H1 (cell line): ENCODE measurements around the gene CDK19. TPM values are rescaled to one million over a fixed set of nuclear protein-coding genes. Genes with fewer than 3 reads are reported as not detected.

Experiments used
- CTCF ChIA-PET: fragments of 300-600 bp; sonication (Branson Sonifier 250); formaldehyde crosslinking; loops from one replicate; lab custom pipeline; 2021; ENCODE audit not compliant: partially characterized antibody; lab: Charles Lee
- POLR2A ChIA-PET: fragments of 300-600 bp; sonication (Branson Sonifier 250); formaldehyde crosslinking; loops from one replicate; lab custom pipeline; 2021; ENCODE audit warnings: inconsistent platforms; ENCODE audit not compliant: partially characterized antibody; lab: Charles Lee
- DNase-seq, 2 experiments: peaks; one replicate each; pipeline versions ENCODE4 v3.0.0 to v3.0.0-alpha.2; 2010 to 2022; ENCODE audit warnings: low spot score in 2 of 2, low read depth in 1 of 2, mixed read lengths in 1 of 2
- FAIRE-seq: peaks from 2 replicates; lab custom pipeline; 2011; peaks lifted over from hg19 to GRCh38; lab: Jason Lieb, UNC
- H2AFZ ChIP-seq: 2 replicates; pipeline ENCODE4 v1.8.1; 2012; ENCODE audit warnings: low read length, inconsistent platforms
- H2AK5ac ChIP-seq: 2 replicates; pipeline ENCODE4 v1.6.1; 2013; ENCODE audit warnings: low read depth, low read length
- H2BK120ac ChIP-seq: replicated peaks from 2 replicates; pipeline ENCODE3; 2013; ENCODE audit warnings: low read depth, low read length, inconsistent platforms
- H2BK12ac ChIP-seq: 2 replicates; pipeline ENCODE4 v1.6.1; 2013; ENCODE audit warnings: low read depth, low read length
- H2BK15ac ChIP-seq: 2 replicates; pipeline ENCODE4 v1.6.1; 2013; ENCODE audit warnings: low read length
- H2BK20ac ChIP-seq: 2 replicates; pipeline ENCODE4 v1.6.1; 2013; ENCODE audit warnings: low read length
- H2BK5ac ChIP-seq: 2 replicates; pipeline ENCODE4 v1.6.1; 2013; ENCODE audit warnings: low read depth, low read length
- H3K14ac ChIP-seq: 2 replicates; pipeline ENCODE4 v1.6.1; 2013; ENCODE audit warnings: inconsistent platforms; ENCODE audit not compliant: insufficient read length
- H3K18ac ChIP-seq: 2 replicates; pipeline ENCODE4 v1.6.1; 2013; ENCODE audit warnings: low read length; ENCODE audit errors: extremely low read depth
- H3K23ac ChIP-seq: 2 replicates; pipeline ENCODE4 v1.6.1; 2013; ENCODE audit warnings: inconsistent platforms; ENCODE audit not compliant: insufficient read length
- H3K23me2 ChIP-seq: 2 replicates; pipeline ENCODE4 v1.6.1; 2013; ENCODE audit warnings: low read depth, low read length
- H3K27ac ChIP-seq: 2 replicates; pipeline ENCODE4 v1.6.1; 2011; ENCODE audit warnings: low read depth, low read length, inconsistent platforms
- H3K27me3 ChIP-seq, 4 experiments: replicated peaks in 1 of 4; 1 replicate in 1 of 4; 2 replicates in 3 of 4; pipeline versions ENCODE4 v1.6.1 to v1.8.1; 2011 to 2013; ENCODE audit warnings: low read length in 3 of 4, mild to moderate bottlenecking in 3 of 4, inconsistent platforms in 2 of 4, mixed read lengths in 2 of 4, moderate library complexity in 1 of 4; ENCODE audit not compliant: control insufficient read depth in 3 of 4, insufficient read depth in 3 of 4; ENCODE audit errors: extremely low read depth in 1 of 4
- H3K36me3 ChIP-seq, 4 experiments: 2 replicates each; pipeline versions ENCODE4 v1.6.1 to v1.8.1; 2011 to 2013; ENCODE audit warnings: mild to moderate bottlenecking in 4 of 4, low read length in 3 of 4, moderate library complexity in 2 of 4, control low read depth in 1 of 4, inconsistent platforms in 1 of 4; ENCODE audit not compliant: insufficient read depth in 4 of 4, control insufficient read depth in 2 of 4
- H3K4ac ChIP-seq: replicated peaks from 2 replicates; pipeline ENCODE3; 2013; ENCODE audit warnings: low read length, low read depth, mixed read lengths, inconsistent platforms; ENCODE audit not compliant: insufficient read length
- H3K4me1 ChIP-seq, 4 experiments: replicated peaks in 1 of 4; 1 replicate in 1 of 4; 2 replicates in 3 of 4; pipeline versions ENCODE4 v1.6.1 to v1.8.1; 2011 to 2013; ENCODE audit warnings: low read length in 3 of 4, inconsistent platforms in 2 of 4, mixed read lengths in 1 of 4; ENCODE audit not compliant: insufficient read depth in 4 of 4, control insufficient read depth in 3 of 4
- H3K4me2 ChIP-seq, 2 experiments: 2 replicates each; pipeline versions ENCODE4 v1.6.1 to v1.8.1; 2011 to 2013; ENCODE audit warnings: low read depth in 2 of 2, low read length in 2 of 2, control low read depth in 1 of 2, inconsistent platforms in 1 of 2, mild to moderate bottlenecking in 1 of 2; ENCODE audit not compliant: insufficient read depth in 1 of 2
- H3K4me3 ChIP-seq, 4 experiments: fragments of 200-600, 300-600 bp in 1 of 4; sonication (generic), shearing (Covaris generic), sonication (Bioruptor Twin) in 1 of 4; 2 replicates each; pipeline versions ENCODE4 v1.5.1 to v1.8.1; 2011 to 2016; ENCODE audit warnings: low read length in 4 of 4, low read depth in 3 of 4, control low read depth in 2 of 4, inconsistent platforms in 2 of 4, mild to moderate bottlenecking in 2 of 4, mixed read lengths in 1 of 4, moderate library complexity in 1 of 4; ENCODE audit not compliant: insufficient read depth in 2 of 4; ENCODE audit errors: extremely low read depth in 1 of 4
- H3K56ac ChIP-seq: replicated peaks from 2 replicates; pipeline ENCODE3; 2013; ENCODE audit warnings: low read depth, mild to moderate bottlenecking, mixed read lengths, low read length, inconsistent platforms; ENCODE audit not compliant: insufficient read length
- H3K79me1 ChIP-seq: 2 replicates; pipeline ENCODE4 v1.6.1; 2013; ENCODE audit warnings: low read depth, low read length, control low read depth
- H3K79me2 ChIP-seq, 2 experiments: 2 replicates each; pipeline versions ENCODE4 v1.6.1 to v1.8.1; 2012 to 2013; ENCODE audit warnings: low read length in 2 of 2, mild to moderate bottlenecking in 2 of 2, inconsistent platforms in 1 of 2; ENCODE audit not compliant: insufficient read depth in 2 of 2, control insufficient read depth in 1 of 2
- H3K9ac ChIP-seq, 4 experiments: replicated peaks in 1 of 4; 1 replicate in 1 of 4; 2 replicates in 3 of 4; pipeline versions ENCODE4 v1.6.1 to v1.8.1; 2011 to 2013; ENCODE audit warnings: low read depth in 3 of 4, low read length in 3 of 4, control low read depth in 2 of 4, mild to moderate bottlenecking in 2 of 4, moderate library complexity in 2 of 4, inconsistent platforms in 1 of 4; ENCODE audit errors: extremely low read depth in 1 of 4
- H3K9me3 ChIP-seq, 2 experiments: 2 replicates each; pipeline versions ENCODE4 v1.6.1 to v1.8.1; 2012 to 2013; ENCODE audit warnings: mild to moderate bottlenecking in 2 of 2, moderate library complexity in 2 of 2, control low read depth in 1 of 2, inconsistent platforms in 1 of 2, low read depth in 1 of 2, low read length in 1 of 2, mixed read lengths in 1 of 2; ENCODE audit not compliant: insufficient read depth in 2 of 2
- H4K20me1 ChIP-seq, 2 experiments: replicated peaks in 1 of 2; 2 replicates each; pipeline versions ENCODE3 to v1.8.1; 2011 to 2013; ENCODE audit warnings: inconsistent platforms in 2 of 2, low read length in 2 of 2, mild to moderate bottlenecking in 1 of 2; ENCODE audit not compliant: insufficient read depth in 2 of 2, control insufficient read depth in 1 of 2
- H4K5ac ChIP-seq: 2 replicates; pipeline ENCODE4 v1.6.1; 2013; ENCODE audit warnings: low read length, low read depth, mixed read lengths, inconsistent platforms; ENCODE audit not compliant: insufficient read length
- H4K8ac ChIP-seq: 2 replicates; pipeline ENCODE4 v1.8.0; 2013; ENCODE audit warnings: mild to moderate bottlenecking, moderate library complexity, low read length, inconsistent platforms; ENCODE audit not compliant: insufficient read depth; ENCODE audit errors: extremely low read depth
- H4K91ac ChIP-seq: replicated peaks from 2 replicates; pipeline ENCODE3; 2013; ENCODE audit warnings: low read length, mixed read lengths, inconsistent platforms; ENCODE audit not compliant: insufficient read length
- EZH2 ChIP-seq: fragments of 200-600 bp; sonication (generic); IDR thresholded peaks from 2 replicates; pipeline ENCODE4 v1.7.1; 2012; ENCODE audit warnings: low read depth, mild to moderate bottlenecking, moderate library complexity, low read length, inconsistent platforms; ENCODE audit not compliant: severe bottlenecking
- JUN ChIP-seq: IDR thresholded peaks from 2 replicates; pipeline ENCODE4 v1.6.1; 2011; ENCODE audit warnings: low read depth, mild to moderate bottlenecking, improper control_type of control experiment, low read length
- KDM4A ChIP-seq: IDR thresholded peaks from one replicate; pipeline ENCODE4 v1.7.1; 2012; ENCODE audit warnings: low read depth, mild to moderate bottlenecking, moderate library complexity, low read length, inconsistent platforms; ENCODE audit not compliant: severe bottlenecking
- NANOG ChIP-seq: IDR thresholded peaks from 2 replicates; pipeline ENCODE4 v1.6.1; 2011; ENCODE audit warnings: low read length, low read depth, mild to moderate bottlenecking, inconsistent platforms; ENCODE audit not compliant: insufficient read depth, poor library complexity, severe bottlenecking
- PHF8 ChIP-seq: fragments of 200-600 bp; sonication (generic); conservative IDR thresholded peaks from 2 replicates; pipeline ENCODE4 v1.7.1; 2012; ENCODE audit warnings: low read depth, mild to moderate bottlenecking, inconsistent platforms, low read length, moderate library complexity
- TAF1 ChIP-seq: IDR thresholded peaks from 2 replicates; pipeline ENCODE4 v1.6.1; 2011; ENCODE audit warnings: mild to moderate bottlenecking, low read depth, low read length
- TAF7 ChIP-seq: optimal IDR thresholded peaks from 2 replicates; pipeline ENCODE3; 2011; ENCODE audit warnings: low read depth, mild to moderate bottlenecking, inconsistent platforms, low read length, moderate library complexity, borderline replicate concordance
- WGBS, 2 experiments: shearing (Covaris generic) in 1 of 2; methylation state at CpG; one replicate each; pipeline versions ENCODE4 v1.1.6 to v1.1.7; 2013 to 2015; ENCODE audit warnings: low lambda C conversion rate in 2 of 2, mixed read lengths in 2 of 2, inconsistent platforms in 1 of 2, low coverage in 1 of 2, missing lambda C conversion rate in 1 of 2; ENCODE audit not compliant: insufficient replicate concordance in 2 of 2, insufficient coverage in 1 of 2, insufficient read length in 1 of 2; ENCODE audit errors: extremely low coverage in 1 of 2, missing lambda C conversion rate in 1 of 2; 5-methylcytosine and 5-hydroxymethylcytosine counted together
- polyA plus RNA-seq, 7 experiments: library from polyadenylated mRNA; depleted of rRNA in 3 of 7; stranded (reverse) in 5 of 7; unstranded in 2 of 7; fragments of >200 nt in 5 of 7; fragments of 200-250 nt in 2 of 7; gene quantifications; 1 replicate in 5 of 7; 2 replicates in 1 of 7; 4 replicates in 1 of 7; pipeline versions ENCODE4 v1.2.1 to v1.2.3, GENCODE V29; 2011 to 2013; ENCODE audit warnings: missing spikeins in 2 of 7, mixed read lengths in 2 of 7
- total RNA-seq: library from RNA; stranded (reverse); fragmentation: NEBNext Ultra II Directional; extraction: Animal tissue kit (Norgen Biotek cat#: 25700); gene quantifications from 2 replicates; pipeline ENCODE4 v1.2.1, GENCODE V29; 2021

Gene CDK19
- total and polyA plus RNA-seq, 2 of the 8 experiments (the other 6 are each of a cell fraction or from before 2014, with no cell fraction given) = 4.9 to 12.6 TPM

- Histone ChIP-seq H2BK5ac (no peak overlapping the region), H3K36me3 (no peaks in the 10 kb centered on the region), H3K4me1 (peaks cover 0 to 2% (median 0%) of the 10 kb centered on the region in 4 experiments; a peak in 1 of 7 replicates), H2BK15ac (no peak overlapping the region), H3K9ac (no peak overlapping the region), H2AFZ (no peak overlapping the region), H4K91ac (no peak overlapping the region), H3K4me2 (no peak overlapping the region), H2AK5ac (no peak overlapping the region), H2BK120ac (no peak overlapping the region), H3K23ac (no peak overlapping the region), H4K8ac (no peak overlapping the region), H3K4me3 (no peak overlapping the region), H3K18ac (no peak overlapping the region), H3K23me2 (no peaks in the 10 kb centered on the region), H3K14ac (no peak overlapping the region), H4K20me1 (no peaks in the 10 kb centered on the region), H3K9me3 (no peaks in the 10 kb centered on the region), H3K79me1 (no peaks in the 10 kb centered on the region), H3K79me2 (no peaks in the 10 kb centered on the region), H3K27me3 (no peaks in the 10 kb centered on the region), H4K5ac (no peak overlapping the region), H3K27ac (no peak overlapping the region), H2BK20ac (no peak overlapping the region), H3K56ac (no peak overlapping the region), H3K4ac (no peak overlapping the region), H2BK12ac (no peak overlapping the region)
- FAIRE-seq (no peak), DNase-seq (no peak)
- WGBS, 2 experiments = 86% methylated on average over 6 of the region's 6 CpGs; no CpG with 5 or more reads in 1 of the 2 experiments
- no peak for TF ChIP-seq TAF1
- no peak for TF ChIP-seq EZH2
- TF ChIP-seq JUN = no peak
- no peak for TF ChIP-seq PHF8
- TF ChIP-seq NANOG = no peak
- TF ChIP-seq TAF7 = no peak
- TF ChIP-seq KDM4A = no peak
- ChIA-PET CTCF (interaction anchor here (1.0 to 2.1 kb wide), 2 partner anchors 24 to 29 kb away, joined by 3 to 7 read pairs; no protein-coding TSS in a partner anchor), POLR2A (no interaction called here)
Observed at GRCh38 chr6:110589865-110590513, 225.3 kb downstream of the CDK19 start.
